HFF-Myc (cell line): ENCODE measurements around the gene SLAMF9.

ENCODE experiments used
- DNase-seq: peaks from one replicate; pipeline ENCODE4 v3.0.0-alpha.2; 2011; ENCODE audit warnings: low read depth; ENCODE audit errors: extremely low read depth
- H3K4me3 ChIP-seq: replicated peaks from 2 replicates; pipeline ENCODE4 v1.5.1; 2011; ENCODE audit warnings: low read depth, mild to moderate bottlenecking, control low read depth, low read length
- TF ChIP-seq, protein P1 (sequence below): IDR thresholded peaks from 2 replicates; pipeline ENCODE4 v1.5.1; 2012; ENCODE audit warnings: mild to moderate bottlenecking, low read depth, low read length, control low read depth; ENCODE audit errors: missing control alignments

SLAMF9 gene

DNA sequence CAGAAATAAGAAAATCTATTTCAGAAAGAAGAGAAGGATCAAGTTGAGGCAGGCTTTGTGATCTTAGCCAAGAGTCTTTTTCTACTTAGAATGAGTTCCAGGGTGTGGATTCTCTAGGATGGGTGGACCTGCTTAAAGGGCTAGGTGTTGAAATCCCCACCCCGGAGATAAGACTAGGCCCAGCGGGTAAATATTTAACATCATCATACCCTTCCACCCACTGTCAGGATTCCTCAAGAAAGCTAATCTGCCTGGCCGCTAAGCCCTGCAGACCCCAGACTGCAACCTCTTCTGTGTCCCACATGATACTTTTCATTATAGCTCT lies 14.4 kb downstream of the SLAMF9 start:
- DNase-seq, result no peak
- H3K4me3 ChIP-seq, result no peak overlapping the region
- TF ChIP-seq, protein P1, sequence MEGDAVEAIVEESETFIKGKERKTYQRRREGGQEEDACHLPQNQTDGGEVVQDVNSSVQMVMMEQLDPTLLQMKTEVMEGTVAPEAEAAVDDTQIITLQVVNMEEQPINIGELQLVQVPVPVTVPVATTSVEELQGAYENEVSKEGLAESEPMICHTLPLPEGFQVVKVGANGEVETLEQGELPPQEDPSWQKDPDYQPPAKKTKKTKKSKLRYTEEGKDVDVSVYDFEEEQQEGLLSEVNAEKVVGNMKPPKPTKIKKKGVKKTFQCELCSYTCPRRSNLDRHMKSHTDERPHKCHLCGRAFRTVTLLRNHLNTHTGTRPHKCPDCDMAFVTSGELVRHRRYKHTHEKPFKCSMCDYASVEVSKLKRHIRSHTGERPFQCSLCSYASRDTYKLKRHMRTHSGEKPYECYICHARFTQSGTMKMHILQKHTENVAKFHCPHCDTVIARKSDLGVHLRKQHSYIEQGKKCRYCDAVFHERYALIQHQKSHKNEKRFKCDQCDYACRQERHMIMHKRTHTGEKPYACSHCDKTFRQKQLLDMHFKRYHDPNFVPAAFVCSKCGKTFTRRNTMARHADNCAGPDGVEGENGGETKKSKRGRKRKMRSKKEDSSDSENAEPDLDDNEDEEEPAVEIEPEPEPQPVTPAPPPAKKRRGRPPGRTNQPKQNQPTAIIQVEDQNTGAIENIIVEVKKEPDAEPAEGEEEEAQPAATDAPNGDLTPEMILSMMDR, result no peak

DNA sequence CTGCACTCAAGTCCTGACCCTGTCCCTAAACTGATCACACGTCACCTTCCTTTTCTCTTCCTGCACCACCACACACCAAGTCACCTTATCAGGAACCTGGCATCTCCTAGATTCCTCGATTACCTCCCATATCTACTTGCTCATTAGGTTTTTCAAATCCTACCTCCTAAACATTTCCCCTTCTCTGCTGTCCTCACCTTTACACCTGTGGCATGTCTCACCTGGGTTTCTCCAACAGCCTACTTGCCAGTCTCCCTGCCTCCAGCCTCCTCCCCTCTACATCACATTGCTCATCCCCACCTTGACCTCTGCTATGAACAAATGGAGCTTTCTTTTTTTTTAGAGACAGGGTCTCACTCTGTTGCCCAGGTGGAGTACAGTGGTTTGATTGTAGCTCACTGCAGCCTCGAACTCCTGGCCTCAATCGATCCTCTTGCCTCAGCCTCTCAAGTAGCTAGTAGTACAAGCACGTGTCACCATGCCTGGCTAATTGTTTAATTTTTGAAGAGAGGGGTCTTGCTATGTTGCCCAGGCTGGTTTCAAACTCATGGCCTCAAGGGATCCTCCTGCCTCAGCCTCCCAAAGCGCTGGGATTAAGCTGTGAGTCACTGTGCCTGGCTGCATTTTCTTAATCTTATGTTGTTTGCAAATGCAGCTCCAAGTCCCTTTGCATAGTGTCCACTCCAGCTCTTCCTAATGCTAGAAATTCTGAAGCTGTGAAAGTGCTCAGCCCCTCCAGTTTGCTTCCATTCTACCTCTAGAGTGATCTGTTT lies 14.9 kb downstream of the SLAMF9 start:
- no peak overlapping the region for H3K4me3 ChIP-seq
- TF ChIP-seq, protein P1, result no peak
- no peak for DNase-seq

DNA sequence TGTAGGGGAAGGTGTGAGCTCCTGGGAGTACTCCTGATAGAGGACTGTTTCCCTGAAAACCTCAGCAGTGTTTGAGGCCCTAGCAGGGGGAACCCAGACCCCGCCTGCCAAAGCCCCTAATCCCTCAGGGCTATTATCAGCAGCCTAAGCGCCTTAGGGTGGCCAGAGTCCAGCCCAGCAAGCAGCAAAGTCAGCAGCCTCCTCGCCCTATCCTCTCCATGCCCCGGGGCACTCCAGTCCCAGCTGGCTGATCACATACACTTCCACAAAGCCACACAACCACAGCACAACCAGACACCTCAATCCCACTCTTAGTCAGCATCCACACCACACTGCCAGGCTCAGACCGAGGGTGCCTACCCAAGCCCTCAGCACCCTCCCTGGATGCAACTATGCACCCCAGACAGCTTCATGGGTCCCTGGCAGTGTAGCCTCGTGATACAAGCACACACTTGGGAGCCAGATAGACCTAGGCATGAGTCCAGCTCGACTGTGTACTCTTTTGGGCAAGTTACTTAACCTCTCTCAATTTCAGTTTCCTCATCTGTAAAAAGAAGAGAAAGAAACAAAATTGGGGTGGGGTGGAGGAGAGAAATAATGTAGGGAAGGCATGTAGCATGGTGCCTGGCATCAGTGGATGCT lies 15.7 kb downstream of the SLAMF9 start:
- DNase-seq, result no peak
- TF ChIP-seq, protein P1, result no peak
- no peak overlapping the region for H3K4me3 ChIP-seq

- TF ChIP-seq, protein P1, result no peak
- no peak overlapping the region for H3K4me3 ChIP-seq
- DNase-seq, result no peak
These were observed 16.8 kb downstream of the SLAMF9 start for GRCh38 chr1:159937054-159937750.

DNA sequence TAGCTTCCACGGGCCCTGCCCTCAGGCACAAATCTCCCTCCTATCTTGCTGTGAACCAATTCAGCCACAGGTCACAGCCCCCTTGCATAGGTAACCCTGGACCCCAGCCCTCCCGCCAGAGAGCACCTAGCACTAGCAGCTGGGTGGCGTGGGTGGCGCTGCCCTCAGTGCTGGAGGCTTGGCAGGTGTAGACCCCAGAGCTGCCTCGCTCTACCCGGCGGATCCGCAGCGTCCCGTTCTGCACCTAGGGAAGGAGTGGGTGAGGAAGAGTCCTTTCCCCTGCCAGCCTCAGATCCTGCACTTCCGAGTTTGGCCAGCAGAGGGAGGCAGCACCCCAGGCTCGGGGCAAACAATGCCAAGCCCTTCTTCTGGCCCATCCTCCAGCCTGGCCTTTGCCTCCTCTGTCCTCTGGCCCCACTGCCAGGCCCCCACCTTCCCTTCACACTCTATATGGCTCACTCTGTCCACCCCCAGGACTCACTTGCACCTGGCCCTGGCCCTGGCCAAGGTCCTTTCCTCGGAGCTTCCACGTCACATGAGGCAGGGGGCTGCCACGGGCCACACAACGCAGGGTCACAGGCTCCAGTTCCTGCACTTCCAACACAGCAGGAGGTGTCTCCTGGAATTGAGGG lies 17.6 kb downstream of the SLAMF9 start:
- DNase-seq, result no peak

DNA sequence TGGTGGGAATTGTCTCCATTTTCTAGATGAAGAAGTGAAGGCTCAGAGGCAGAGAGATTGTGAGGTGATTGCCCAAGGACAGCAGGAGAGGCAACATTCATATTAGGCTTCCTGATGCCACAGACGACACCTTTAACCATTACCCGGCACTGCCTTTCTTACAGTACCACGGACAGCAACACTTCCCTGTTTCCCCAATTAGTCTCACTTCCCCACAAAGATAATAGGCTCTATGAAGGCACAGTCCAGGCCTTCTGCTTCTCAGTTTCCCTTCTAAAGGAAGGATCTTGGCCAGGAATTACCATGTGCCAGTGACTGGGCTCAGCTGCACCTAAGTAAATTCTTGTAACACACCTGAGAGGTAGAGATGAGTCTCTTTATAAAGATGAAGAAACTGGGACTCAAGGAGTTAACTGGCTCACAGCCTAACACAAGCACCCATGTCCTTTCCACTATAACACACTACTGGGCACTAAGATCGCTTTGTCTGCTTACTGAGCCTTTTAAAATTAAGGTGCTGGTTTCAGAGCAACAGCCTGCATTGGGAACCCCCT lies 18.2 kb downstream of the SLAMF9 start:
- TF ChIP-seq, protein P1, result no peak
- DNase-seq, result no peak
- no peak overlapping the region for H3K4me3 ChIP-seq

More for the DNA sequence above, 17.6 kb downstream of the SLAMF9 start:
- H3K4me3 ChIP-seq, result no peak overlapping the region
- TF ChIP-seq, protein P1, result peak; percentile 95
